ENCODE results near the gene SUPT6H.

SUPT6H gene

GRCh38 chr17:28712032-28712704 lies 50.2 kb downstream of the SUPT6H start:
- peaks cover 10 to 39% of the 10 kb centered on the region in 2 experiments; a peak in 2 of 3 replicates for H3K36me3 ChIP-seq (ENCODE audit: control insufficient read depth in 2 of 2, insufficient read depth in 1 of 2, low read length in 2 of 2)
- no peak overlapping the region for H3K4me3 ChIP-seq (ENCODE audit: low read depth, low read length)
- ChIA-PET CTCF (interaction anchor here (1.2 to 2.3 kb wide), 3 partner anchors 10 to 38 kb away, joined by 3 to 6 read pairs (median 6); no protein-coding TSS in a partner anchor), POLR2A (interaction anchor here (0.6 to 10.5 kb wide), 5 partner anchors 8 to 1332 kb away, joined by 4 to 190 read pairs (median 26); partner anchors contain the start of genes BLTP2, RPL23A and TLCD1)
- H3K4me1 ChIP-seq (ENCODE audit: control insufficient read depth, insufficient read depth, low read length), result peaks cover 3% of the 10 kb centered on the region
- H3K9me3 ChIP-seq (ENCODE audit: control insufficient read depth, insufficient read depth, low read depth, low read length), result no peaks in the 10 kb centered on the region
- no peak overlapping the region for H3K27ac ChIP-seq (ENCODE audit: extremely low read depth, low read depth, low read length)
- TF ChIP-seq WT1 (tag by site-specific recombination; IDR thresholded peaks at IDR 0.05) (no peak), ZNF558 (tag by site-specific recombination; IDR thresholded peaks at IDR 0.05) (no peak), ZNF707 (tag by site-specific recombination; IDR thresholded peaks at IDR 0.05) (no peak), IKZF3 (tag by site-specific recombination; IDR thresholded peaks at IDR 0.05) (no peak), ZBTB6 (tag by site-specific recombination; IDR thresholded peaks at IDR 0.05) (peak; percentile 71; the same call in 1 of the 2 replicates), ZNF501 (tag by site-specific recombination; IDR thresholded peaks at IDR 0.05) (no peak), KLF1 (tag by site-specific recombination; IDR thresholded peaks at IDR 0.05) (peak; percentile 11; the same call in 1 of the 2 replicates), GLIS2 (tag by site-specific recombination; IDR thresholded peaks at IDR 0.05) (no peak), SP2 (tag by site-specific recombination; IDR thresholded peaks at IDR 0.05) (peak; percentile 30; the same call in 1 of the 2 replicates), ZNF529 (tag by site-specific recombination; IDR thresholded peaks at IDR 0.05; ENCODE audit: insufficient replicate concordance) (no peak), PATZ1 (tag by site-specific recombination; IDR thresholded peaks at IDR 0.05) (no peak), ZFHX2 (tag by site-specific recombination; conservative IDR thresholded peaks at IDR 0.05) (no peak), ZNF114 (tag by site-specific recombination; IDR thresholded peaks at IDR 0.05) (no peak), ZEB2 (tag by site-specific recombination; IDR thresholded peaks at IDR 0.05) (no peak)
- TF ChIP-seq, protein P1, sequence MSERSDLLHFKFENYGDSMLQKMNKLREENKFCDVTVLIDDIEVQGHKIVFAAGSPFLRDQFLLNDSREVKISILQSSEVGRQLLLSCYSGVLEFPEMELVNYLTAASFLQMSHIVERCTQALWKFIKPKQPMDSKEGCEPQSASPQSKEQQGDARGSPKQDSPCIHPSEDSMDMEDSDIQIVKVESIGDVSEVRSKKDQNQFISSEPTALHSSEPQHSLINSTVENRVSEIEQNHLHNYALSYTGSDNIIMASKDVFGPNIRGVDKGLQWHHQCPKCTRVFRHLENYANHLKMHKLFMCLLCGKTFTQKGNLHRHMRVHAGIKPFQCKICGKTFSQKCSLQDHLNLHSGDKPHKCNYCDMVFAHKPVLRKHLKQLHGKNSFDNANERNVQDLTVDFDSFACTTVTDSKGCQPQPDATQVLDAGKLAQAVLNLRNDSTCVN (tag by site-specific recombination; optimal IDR thresholded peaks at IDR 0.05), result no peak

GRCh38 chr17:28712705-28713415 lies 50.9 kb downstream of the SUPT6H start:
- Histone ChIP-seq H3K9me3 (ENCODE audit: control insufficient read depth, insufficient read depth, low read depth, low read length) (no peaks in the 10 kb centered on the region), H3K4me3 (ENCODE audit: low read depth, low read length) (no peak overlapping the region), H3K27ac (ENCODE audit: extremely low read depth, low read depth, low read length) (no peak overlapping the region), H3K4me1 (ENCODE audit: control insufficient read depth, insufficient read depth, low read length) (peaks cover 3% of the 10 kb centered on the region), H3K36me3 (ENCODE audit: control insufficient read depth in 2 of 2, insufficient read depth in 1 of 2, low read length in 2 of 2) (peaks cover 10 to 39% of the 10 kb centered on the region in 2 experiments; a peak in 2 of 3 replicates)
- ChIA-PET CTCF (interaction anchor here (1.1 to 2.3 kb wide), 4 partner anchors 11 to 64 kb away, joined by 3 to 6 read pairs (median 4); no protein-coding TSS in a partner anchor), POLR2A (interaction anchor here (0.6 to 2.9 kb wide), 5 partner anchors 10 to 1332 kb away, joined by 3 to 26 read pairs (median 4); partner anchors contain the start of genes BLTP2 and TLCD1)
- TF ChIP-seq, protein P2, sequence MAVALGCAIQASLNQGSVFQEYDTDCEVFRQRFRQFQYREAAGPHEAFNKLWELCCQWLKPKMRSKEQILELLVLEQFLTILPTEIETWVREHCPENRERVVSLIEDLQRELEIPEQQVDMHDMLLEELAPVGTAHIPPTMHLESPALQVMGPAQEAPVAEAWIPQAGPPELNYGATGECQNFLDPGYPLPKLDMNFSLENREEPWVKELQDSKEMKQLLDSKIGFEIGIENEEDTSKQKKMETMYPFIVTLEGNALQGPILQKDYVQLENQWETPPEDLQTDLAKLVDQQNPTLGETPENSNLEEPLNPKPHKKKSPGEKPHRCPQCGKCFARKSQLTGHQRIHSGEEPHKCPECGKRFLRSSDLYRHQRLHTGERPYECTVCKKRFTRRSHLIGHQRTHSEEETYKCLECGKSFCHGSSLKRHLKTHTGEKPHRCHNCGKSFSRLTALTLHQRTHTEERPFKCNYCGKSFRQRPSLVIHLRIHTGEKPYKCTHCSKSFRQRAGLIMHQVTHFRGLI (tag by site-specific recombination; IDR thresholded peaks at IDR 0.05), result no peak
- TF ChIP-seq ZNF768 (tag by site-specific recombination; IDR thresholded peaks at IDR 0.05) (no peak), KLF8 (tag by site-specific recombination; IDR thresholded peaks at IDR 0.05) (0 out of 2 replicates have a peak, but pooled peaks have one; percentile 13), ZBTB17 (tag by site-specific recombination; IDR thresholded peaks at IDR 0.05) (peak; percentile 37; the same call in 1 of the 2 replicates), ZNF26 (tag by site-specific recombination; IDR thresholded peaks at IDR 0.05) (no peak), ZNF148 (tag by site-specific recombination; IDR thresholded peaks at IDR 0.05; ENCODE audit: borderline replicate concordance) (no peak)
